Measurements from ENCODE around the gene KRT27.

The KRT27 gene

DNA sequence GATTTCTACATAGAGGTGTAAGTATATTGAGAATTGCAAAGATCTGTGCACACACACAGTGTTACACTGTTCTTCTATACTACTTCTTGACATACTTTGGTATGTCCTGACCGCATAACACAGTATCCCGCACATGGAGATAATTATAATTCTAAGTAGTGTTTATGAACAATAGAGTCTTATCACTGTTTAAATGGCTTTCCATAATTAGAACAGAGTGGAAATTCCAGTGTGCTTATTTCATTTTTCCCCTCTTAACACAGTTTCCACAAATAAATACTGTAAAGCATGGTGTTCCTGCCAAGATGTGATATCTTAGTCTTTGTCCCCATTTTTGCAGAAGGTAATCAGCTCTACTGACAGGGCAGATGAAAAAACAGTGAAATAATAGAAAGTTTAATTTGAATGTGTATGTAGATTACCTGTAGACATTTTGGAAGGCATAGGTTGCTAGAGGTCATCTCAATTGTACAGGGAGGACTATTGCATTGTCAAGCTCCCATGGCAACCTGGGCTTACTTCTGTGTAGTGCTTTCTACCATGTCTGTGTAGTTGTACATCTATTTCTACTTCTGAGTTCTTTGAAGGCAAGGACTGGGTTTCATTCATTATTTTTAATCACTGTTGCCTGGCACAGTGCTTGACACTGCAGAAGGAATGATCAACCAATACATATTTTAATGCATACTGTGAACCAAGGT is 27.5 kb upstream of the KRT27 start:
- no peak for DNase-seq (ENCODE audit: low spot score)

DNA sequence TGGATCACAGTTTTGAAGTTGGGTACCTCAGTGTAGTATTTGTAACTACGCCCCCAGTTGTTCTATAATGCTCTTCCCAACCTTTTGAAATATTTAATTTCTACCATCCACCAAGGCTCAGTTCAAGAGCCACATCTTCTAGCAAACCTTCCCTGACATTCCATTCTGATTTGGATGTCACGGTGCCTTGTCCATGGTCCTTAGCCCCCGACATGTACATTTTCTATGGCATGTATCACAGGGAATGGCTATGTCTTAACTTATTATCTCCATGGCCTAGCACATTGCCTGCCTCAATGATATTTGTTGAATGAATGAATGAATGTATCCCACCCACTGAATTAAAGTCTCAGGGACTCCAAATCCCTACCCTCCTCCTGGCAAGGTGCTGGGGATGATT is 23.8 kb upstream of the KRT27 start:
- DNase-seq (ENCODE audit: low spot score): no peak

DNA sequence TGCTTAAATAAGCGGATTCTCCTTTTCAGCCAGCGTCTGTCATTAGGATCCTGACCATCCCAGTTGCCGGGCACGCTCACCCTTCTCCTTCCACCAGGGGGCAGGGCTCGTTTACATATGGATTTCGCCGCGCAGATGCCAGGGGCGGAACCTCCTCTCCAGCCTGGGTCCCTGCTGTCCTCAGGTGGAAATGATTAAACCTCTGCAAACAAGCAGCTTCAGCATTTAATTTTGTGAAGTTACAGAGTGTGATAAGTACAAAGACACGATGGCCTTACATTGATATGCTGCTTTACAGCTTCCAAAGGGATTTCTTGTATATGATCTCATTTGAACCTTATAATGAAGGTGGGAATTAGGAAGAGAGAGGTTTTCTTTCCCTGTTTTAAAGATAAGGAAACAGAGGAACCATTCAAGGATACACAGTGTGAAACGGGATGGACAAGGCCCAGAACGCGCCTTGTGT is 21.3 kb upstream of the KRT27 start:
- peak; percentile 82 for DNase-seq (ENCODE audit: low spot score)

DNA sequence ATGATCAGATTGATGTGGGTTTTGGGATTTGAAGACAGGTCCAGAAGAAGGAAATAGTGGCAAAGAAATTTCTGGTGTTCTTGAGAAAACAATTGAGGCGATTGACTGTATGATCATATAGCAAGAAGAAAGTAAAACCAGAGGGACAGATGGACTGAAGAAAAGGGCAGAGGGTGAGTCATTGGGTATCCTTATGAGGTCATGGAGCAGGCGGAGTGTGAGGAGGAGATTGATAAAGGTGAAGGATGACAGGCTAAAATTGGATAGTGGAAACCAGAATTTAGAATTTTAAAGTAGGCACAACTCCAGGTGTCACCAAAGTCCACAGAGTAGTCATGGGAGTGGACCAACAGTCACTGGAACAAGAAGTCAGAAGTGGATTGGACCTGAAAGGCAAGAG is 18.8 kb upstream of the KRT27 start:
- DNase-seq (ENCODE audit: low spot score): no peak

DNA sequence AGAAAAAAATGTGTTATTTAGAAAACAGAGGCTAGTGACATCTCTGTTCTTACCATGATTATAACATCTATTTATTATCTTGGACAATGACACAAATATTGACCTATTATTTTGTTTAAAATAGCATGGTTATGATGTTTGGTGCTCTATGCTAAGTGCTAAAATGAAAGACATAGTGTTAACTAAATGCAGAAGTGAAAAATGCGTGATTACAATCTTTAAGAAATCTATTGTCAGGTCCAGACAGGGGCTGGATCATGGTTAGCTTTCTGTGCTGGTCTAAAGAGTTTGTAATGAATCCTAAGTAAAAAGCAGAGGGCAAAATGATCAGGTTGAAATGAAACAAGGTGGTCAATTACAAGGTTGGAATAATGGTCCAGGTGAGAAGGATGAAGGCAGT is 18.0 kb upstream of the KRT27 start:
- no peak for DNase-seq (ENCODE audit: low spot score)

DNA sequence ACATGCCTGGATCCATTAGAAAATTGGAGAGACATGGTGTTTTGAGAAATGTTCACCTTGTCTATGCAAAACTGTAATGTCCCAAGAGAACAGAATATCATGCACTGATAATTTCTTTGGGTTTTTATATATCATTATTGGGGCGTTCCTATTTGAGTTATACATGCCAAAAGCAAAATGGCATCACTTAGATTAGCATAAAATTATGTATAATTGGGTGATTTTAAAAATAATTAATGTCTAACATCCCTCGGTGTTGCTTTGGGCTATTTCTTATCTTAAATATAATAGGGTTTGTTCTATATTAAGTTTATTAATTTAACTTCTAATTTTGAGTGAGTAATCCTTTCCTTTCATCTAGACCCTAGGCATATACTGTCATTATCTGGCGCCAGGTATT is 17.5 kb upstream of the KRT27 start, which contains the start of gene KRT28:
Gene KRT28, minus strand, starts transcription at position 101 of the 400 bp plus-strand sequence. Its CDS starts 66 bp downstream, at position 35.
- no peak for DNase-seq (ENCODE audit: low spot score)

DNA sequence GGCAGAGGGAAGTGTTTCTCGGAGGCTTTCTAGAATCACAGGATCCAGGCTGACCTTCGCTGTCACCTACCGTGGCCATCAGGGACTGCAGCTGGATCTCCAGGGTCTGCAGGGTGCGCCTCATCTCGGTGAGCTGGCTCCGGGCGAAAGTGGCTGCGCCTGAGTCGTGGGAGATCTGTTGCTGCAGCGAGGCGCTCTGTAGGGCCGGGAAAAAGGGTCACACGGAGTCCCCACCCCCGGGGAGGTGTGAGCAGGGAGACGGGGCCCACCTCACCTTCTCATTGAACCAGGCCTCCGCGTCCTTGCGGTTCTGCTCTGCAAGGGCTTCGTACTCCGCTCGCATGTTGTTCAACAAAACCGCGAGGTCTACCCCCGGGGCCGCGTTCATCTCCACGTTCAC is 14.5 kb upstream of the KRT27 start:
- no peak for DNase-seq (ENCODE audit: low spot score)

DNA sequence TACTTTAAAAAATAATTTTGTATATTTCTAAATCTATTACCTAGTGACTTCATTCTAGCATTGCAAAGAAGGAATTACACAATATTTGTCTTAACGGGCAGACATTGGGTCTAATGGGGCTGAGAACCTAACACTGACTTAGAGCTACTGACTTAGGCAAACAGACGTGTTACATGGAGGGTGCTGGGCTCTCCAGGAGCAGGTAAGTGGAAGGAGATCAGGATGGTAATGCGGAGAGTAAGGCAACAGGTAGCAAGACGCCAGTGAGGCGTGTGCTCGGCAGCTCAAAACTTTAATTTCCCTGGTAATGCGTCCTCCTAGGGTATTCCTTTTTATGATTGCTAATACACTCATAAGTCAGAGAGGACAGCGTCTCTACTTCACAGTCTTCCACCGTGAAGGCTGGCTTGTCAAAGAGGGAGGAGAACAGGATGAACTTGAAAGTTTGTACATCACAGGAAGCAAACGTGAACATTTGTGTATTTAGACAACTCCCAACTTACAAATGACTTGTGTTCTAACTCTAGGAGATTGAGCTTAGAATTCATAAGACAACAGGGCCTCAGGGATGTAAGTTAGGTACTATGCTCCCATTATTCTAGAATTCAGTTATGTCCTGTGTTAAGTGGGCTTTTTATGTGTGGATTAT is 12.8 kb upstream of the KRT27 start:
- no peak for DNase-seq (ENCODE audit: low spot score)

DNA sequence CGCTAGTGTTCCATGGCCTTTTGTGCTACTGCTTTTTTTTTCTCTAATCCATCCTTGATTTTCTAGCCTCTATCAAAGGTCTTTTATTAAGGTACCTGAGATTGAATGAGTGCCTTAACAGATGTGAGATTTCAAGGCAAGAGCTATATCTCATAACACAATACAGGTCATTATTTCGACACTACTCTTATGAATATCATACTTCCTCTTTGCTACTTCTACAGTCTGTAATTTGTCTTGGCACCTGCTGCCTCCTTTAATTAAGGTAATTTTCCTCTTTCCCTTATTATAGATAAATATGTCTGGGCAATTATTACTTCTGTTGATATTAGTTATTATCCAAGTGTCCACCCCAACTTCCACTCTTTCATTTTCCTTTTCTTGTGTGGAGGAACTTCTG is 12.1 kb upstream of the KRT27 start:
- DNase-seq (ENCODE audit: low spot score): no peak

DNA sequence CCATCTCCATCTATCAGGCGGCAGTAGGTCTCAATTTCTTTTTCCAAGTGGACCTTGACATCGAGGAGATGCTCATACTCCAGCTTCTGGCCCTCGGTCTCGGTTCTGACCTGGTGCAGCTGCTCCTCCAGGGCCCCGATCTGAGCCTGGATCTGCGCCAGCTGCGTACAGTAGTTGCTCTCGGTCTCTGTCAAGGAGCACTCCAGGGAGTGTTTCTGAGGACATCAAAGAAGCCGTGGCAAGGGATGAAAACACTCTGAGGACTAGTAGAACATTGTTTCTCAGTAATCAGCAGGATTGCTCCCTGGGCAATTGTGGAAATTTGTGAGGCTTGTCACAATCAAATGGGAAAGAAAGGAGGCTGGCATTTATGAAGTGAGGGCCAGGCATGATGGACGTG is 11.5 kb upstream of the KRT27 start:
- DNase-seq (ENCODE audit: low spot score): no peak

DNA sequence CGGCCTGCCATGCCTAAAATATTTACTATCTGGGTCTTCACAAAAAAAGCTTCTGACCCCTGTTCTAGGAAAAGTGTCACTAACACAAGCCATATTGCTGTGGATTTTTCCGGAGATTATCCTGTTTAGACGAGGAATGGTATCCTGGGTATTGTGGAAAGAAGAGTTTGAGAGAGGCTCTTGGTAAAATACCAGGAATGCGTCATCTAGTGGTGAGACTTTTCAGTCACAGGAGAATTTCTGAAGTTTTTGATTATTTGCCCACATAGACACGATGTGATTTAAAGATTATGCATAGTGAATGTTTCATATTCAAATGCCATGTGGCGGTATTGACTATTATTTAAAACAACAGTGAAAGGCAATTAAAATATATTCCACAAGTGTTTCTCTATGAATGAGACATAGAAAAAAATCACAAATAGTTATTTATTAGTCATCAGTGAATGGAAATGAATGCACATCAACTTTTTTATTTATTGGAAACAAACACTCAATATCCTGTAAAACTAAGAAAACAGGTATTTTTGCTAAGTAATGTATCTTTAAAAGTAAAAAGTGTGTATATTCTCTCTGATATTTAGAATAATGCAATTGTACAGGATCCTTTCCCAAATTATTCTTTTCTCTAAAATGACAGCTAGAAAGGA is 9.6 kb upstream of the KRT27 start:
- DNase-seq (ENCODE audit: low spot score): peak; percentile 47

DNA sequence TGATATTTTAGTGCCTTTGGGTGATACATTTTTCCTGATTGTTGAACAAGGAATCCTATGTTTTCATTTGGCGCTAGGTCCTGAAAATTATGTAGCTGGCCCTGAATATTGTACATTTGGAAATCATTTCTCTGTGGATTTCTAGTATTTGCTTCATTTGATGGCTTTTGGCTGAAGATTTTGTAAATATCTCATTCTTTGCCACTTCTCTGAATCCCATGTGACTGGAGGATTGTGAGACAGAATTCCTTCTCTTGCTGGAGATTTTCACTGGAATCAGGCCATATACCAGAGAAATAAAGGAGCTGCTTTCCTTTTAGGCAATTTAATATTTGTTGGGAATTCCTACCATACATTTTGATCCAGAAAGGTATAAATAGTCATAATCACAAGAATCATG is 8.8 kb upstream of the KRT27 start:
- no peak for DNase-seq (ENCODE audit: low spot score)

DNA sequence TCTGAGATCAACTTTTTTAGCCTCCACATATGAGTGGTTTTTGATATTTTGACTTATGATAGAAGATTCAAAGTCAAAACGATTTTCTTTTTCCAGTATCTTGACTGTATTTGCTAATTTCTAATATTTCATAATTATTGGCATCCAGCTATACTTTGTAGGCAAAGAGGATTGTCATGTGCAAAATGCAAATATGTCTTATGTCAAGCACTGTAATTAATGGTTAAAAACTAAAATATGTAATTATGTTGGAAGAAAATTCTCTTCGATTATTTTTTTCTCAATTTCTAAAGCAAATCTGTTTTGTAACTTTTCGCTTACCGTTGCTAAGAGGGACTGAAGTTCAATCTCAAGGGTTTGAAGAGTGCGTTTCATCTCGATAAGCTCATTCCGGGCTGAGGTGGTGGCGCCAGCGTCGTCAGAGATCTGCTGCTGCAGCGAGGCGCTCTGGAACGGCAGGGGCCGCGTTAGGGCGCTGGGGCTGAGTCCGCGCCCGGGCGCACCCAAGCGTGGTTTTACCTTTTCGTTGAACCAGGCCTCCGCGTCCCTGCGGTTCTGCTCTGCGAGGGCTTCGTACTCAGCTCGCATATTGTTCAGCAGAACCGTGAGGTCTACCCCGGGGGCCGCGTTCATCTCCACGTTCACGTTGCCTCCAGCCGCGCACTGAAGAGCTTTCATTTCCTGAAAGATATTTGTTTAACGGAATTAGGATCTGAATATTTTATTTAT is 3.0 kb downstream of the KRT27 start:
- no peak for DNase-seq (ENCODE audit: low spot score)

DNA sequence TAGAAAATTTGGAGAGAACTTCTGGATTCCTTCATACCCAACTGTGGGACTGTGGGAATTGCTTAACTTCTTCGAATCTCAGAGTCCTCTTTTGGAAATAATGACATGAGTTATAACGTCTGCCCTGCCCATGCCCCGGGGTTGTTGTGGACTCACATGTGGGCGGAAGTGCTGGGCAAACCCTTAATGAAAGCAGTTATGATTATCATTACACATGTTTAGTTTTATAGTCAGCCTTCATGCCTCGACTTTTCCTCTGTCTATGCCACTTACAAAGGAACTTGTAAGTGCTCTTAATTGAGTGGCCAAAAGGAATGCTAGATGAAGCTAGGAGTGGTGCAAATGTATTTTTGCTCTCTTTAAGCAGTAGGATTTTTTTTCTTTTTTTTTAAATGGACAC is 3.9 kb downstream of the KRT27 start:
- DNase-seq (ENCODE audit: low spot score): no peak

DNA sequence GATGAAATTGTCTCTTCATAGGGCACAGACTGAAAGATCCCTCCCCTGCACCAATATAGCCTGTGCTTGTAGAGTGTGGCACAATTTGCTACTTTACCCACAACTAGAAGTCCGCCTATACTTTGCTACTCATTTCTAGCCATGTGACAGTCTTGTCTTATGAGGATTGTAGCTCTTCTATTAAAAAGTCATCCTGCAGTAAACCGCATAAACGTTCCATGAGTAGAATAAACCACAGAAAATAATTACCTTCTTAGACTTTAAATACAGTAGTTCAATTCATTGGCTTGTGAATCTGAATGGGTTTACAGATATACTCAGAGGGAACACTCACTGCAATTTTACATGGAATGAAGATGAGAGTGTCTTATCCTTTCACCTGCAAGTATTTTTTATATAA is 4.4 kb downstream of the KRT27 start:
- no peak for DNase-seq (ENCODE audit: low spot score)

DNA sequence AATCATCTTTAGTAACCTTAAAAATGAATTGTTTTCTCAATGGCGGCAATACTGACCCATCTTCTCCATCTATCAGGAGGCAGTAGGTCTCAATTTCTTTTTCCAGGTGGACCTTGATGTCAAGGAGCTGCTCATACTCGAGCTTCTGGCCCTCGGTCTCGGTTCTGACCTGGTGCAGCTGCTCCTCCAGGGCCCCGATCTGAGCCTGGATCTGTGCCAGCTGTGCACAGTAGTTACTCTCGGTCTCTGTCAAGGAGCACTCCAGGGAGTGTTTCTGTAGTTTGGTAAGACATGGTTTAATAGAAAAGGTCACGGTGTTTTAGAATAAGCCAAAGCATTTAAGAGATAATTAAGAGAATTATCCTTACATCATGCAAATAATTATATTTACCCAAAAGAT is 4.9 kb downstream of the KRT27 start:
- DNase-seq (ENCODE audit: low spot score): no peak

DNA sequence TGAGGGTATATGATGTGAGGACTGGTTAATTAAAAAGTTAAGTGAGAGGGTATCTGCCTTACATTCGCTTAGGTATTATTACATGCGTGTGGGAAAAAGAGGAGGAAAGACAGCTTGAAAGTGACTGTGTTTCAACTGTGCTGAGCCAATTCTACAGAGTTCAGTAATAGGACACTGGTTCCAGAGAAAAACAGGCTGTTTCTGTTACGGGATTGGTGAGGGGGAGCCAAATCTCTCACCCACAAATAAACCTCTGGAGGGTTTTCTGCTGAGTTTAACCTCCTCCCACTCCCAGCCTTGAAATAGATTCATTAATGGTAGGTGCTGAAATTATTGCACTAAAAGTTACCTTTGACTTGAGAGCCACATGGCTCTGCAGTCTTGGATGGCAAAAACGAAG is 6.4 kb downstream of the KRT27 start:
- no peak for DNase-seq (ENCODE audit: low spot score)

DNA sequence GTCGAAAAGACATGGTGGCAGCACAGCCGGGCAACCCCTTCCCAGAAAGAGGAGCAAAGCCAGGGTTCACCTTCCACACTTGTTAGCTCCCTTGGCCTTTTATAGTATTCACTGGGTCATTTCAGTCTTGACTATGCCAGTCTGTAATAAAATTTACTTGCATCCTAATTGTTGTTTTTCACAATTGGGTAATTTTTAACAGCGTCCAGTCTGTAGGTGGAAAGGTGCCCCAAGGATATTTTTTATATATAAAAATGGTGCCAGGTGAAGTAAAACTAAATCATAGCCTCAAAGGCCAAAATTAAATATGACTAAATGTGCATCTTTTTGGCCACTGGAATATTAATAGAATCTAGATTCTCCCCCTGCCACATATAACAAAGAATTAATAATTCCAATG is 10.2 kb downstream of the KRT27 start, which contains the start of gene KRT26:
Gene KRT26, minus strand, starts transcription at position 101 of the 400 bp plus-strand sequence. Its CDS starts 88 bp downstream, at position 13.
- no peak for DNase-seq (ENCODE audit: low spot score)

DNA sequence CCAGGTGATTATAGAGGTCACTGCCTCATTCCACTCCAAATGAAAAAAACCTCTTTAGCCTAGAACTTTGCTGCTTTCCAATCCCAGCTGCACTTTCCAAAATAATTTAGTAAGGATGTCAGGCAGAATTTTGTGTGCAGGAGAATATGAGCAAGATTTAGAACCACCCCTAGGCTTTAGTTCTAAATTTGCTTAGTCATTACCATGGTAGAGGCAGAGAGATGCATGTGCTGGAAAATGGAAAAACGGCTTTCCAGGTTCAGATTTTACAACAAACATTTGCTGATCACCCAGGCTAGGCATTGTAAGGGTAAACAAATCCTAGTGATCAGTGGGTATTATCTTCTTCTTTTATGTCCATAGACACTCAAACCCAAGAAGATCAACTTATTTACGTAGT is 16.7 kb downstream of the KRT27 start:
- no peak for DNase-seq (ENCODE audit: low spot score)

DNA sequence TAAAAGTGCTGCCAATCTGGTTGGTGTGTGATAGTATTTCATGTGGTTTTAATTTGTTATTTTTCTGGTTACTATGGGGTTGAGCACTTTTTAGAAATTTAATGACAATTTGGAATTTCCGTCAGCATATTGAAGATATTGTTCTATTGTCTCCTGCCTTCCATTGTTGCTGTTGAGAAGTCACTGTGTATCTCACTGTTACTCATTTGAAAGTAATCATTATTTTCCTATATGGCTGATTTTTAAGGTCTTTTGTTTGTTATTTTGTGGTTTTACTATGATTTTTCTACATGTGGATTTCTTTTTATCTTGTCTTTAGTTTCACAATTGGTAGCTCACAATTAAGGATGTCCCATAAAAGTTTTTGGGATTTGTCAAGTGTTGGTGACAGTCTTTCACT is 18.6 kb downstream of the KRT27 start:
- DNase-seq (ENCODE audit: low spot score): no peak

DNA sequence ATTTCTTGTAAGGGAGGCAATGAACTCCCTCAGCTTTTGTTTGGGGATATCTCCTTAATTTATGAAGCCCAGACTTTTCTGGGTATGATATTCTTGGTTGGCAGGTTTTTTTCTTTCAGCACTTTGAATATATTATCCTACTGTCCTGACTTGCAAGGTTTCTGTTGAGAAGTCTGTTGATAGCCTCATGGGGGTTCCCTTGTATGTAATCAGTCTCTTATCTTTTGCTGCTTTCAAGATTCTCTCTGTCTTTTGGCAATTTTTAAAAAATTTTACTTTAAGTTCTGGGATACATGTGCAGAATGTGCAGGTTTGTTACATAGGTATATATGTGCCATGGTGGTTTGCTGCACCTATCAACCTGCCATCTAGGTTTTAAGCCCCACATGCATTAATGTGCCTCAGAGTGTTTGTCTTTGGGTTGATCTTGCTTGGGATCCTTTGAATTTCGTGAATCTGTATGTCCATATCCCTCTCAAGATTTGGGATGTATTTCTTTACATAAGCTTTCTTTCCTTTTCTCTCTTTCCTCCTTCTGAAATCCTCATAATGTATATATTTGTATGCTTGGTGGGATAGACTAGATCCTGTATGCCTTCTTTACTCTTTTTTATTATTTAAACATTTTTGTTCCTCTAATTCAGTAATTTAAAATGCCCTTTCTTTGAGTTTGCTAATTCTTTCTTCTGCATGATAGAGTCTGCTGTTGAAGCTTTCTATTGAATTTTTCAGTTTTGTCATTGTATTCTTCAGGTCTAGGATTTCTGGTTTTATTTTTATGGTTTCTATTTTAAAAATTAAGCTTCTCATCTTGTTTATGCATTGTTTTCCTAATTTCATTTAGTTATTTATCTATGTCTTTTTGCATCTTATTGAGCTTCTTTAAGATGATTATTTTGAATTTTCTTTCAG is 22.0 kb downstream of the KRT27 start:
- no peak for DNase-seq (ENCODE audit: low spot score)
